K562 (cell line): ENCODE results near the gene KRTAP4-12.
"Not testable (repeated sequence)": the region's sequence is repeated elsewhere in the genome, so short reads cannot be mapped to it uniquely, and the experiment has no call there.

Experiments used
- NBN ChIP-seq: fragments of 450-650 bp; IDR thresholded peaks from 2 replicates; pipeline ENCODE4 v1.6.1; 2016; ENCODE audit warnings: low read depth, mild to moderate bottlenecking
- NFRKB ChIP-seq: fragments of 450-650 bp; IDR thresholded peaks from 2 replicates; pipeline ENCODE4 v1.6.1; 2016; ENCODE audit warnings: low read depth
- RFX5 ChIP-seq: IDR thresholded peaks from 2 replicates; pipeline ENCODE4 v1.6.1; 2011; ENCODE audit warnings: low read depth, mild to moderate bottlenecking, improper control_type of control experiment, low read length
- SRF ChIP-seq, 2 experiments: fragments of 250-450, 450-650 bp in 1 of 2; sonication (Bioruptor Pico) in 1 of 2; sonication (generic) in 1 of 2; formaldehyde crosslinking; IDR thresholded peaks; 2 replicates each; pipeline versions ENCODE4 v1.5.0 to v1.5.1; 2020 to 2022; ENCODE audit warnings: mild to moderate bottlenecking in 1 of 2, missing genetic modification reagents in 1 of 2
- ZNF24 ChIP-seq: fragments of 450-650 bp; IDR thresholded peaks from 2 replicates; pipeline ENCODE4 v1.6.1; 2016
- ZSCAN29 ChIP-seq: fragments of 450-650 bp; IDR thresholded peaks from 2 replicates; pipeline ENCODE4 v1.6.1; 2017
- TF ChIP-seq, protein P1 (sequence below), 3 experiments: IDR thresholded peaks in 2 of 3; conservative IDR thresholded peaks in 1 of 3; 2 replicates each; pipeline ENCODE4 v1.5.1; 2011 to 2012; ENCODE audit warnings: low read length in 3 of 3, mild to moderate bottlenecking in 3 of 3, control low read depth in 2 of 3, improper control_type of control experiment in 1 of 3, inconsistent platforms in 1 of 3, low read depth in 1 of 3, mixed read lengths in 1 of 3, moderate library complexity in 1 of 3; ENCODE audit not compliant: insufficient read depth in 2 of 3

DNA sequence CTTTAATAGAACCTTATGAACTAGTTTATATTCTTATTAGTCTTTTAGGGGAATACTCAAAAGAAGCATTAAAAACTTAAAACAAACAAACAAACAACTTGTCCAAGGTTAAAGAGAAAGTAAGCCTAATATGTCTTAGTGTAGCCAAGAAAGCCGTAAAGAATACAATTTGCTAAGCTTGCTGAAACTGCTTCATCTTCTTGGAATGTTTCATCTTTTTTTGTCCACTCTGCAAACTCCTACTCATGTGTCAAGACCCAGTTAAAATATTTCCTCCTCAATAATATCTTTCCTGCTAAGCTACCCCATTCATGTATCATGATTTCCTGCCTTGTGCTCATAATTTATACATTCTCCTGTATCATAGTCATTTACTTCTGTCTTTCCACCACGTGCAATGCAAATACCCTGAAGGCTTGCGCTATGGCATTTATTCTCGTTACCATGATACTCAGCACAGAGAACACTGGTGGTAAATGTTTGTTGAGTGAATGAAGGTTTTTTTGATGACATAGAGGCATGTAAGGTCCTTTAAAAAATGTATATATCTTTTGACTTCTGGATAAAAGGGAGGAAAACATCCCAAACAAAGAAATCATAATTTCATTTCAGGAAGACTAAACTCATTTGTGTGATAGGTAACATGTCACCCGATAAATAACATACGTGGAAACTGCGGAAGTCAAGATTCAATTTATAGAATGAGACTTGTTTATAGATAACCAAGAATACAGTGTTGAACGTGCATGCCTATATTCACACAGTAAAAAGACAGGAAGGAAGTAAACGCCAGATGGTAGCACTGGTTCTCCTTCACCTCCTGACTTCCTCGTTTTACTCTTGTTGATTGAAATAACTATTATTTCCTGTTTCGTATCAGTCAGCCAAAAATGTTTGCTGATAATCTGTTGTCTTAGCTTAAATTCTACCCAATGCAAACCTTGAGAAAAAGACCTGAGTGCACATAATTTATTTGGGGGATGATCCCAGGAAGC lies 4.0 kb downstream of the KRTAP4-12 start:
- not testable (repeated sequence) for TF ChIP-seq ZSCAN29; SRF (CRISPR knock-in tag; IDR thresholded peaks at IDR 0.05); ZNF24; RFX5; NFRKB; NBN
- TF ChIP-seq, protein P1, sequence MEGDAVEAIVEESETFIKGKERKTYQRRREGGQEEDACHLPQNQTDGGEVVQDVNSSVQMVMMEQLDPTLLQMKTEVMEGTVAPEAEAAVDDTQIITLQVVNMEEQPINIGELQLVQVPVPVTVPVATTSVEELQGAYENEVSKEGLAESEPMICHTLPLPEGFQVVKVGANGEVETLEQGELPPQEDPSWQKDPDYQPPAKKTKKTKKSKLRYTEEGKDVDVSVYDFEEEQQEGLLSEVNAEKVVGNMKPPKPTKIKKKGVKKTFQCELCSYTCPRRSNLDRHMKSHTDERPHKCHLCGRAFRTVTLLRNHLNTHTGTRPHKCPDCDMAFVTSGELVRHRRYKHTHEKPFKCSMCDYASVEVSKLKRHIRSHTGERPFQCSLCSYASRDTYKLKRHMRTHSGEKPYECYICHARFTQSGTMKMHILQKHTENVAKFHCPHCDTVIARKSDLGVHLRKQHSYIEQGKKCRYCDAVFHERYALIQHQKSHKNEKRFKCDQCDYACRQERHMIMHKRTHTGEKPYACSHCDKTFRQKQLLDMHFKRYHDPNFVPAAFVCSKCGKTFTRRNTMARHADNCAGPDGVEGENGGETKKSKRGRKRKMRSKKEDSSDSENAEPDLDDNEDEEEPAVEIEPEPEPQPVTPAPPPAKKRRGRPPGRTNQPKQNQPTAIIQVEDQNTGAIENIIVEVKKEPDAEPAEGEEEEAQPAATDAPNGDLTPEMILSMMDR (IDR thresholded peaks at IDR 0.05 in 2 of 3, conservative IDR thresholded peaks at IDR 0.05 in 1 of 3; ENCODE audit: insufficient read depth in 2 of 3, low read depth in 1 of 3, low read length in 3 of 3), result not testable (repeated sequence)
